GM23338 (cell line): ENCODE results near the gene NADK2.

Experiments used
- CREB1 ChIP-seq: fragments of 250-450 bp; sonication (Bioruptor Pico); IDR thresholded peaks from 2 replicates; pipeline ENCODE4 v1.5.0; 2020; ENCODE audit warnings: low read depth, mild to moderate bottlenecking, moderate library complexity
- EZH2 ChIP-seq: fragments of 200-600 bp; sonication (generic); IDR thresholded peaks from one replicate; pipeline ENCODE4 v1.8.0; 2017; ENCODE audit warnings: antibody characterized with exemption, mild to moderate bottlenecking, low read depth; ENCODE audit not compliant: unreplicated experiment
- EZH2phosphoT487 ChIP-seq: fragments of 200-600 bp; sonication (generic); IDR thresholded peaks from one replicate; pipeline ENCODE4 v1.8.1; 2018; ENCODE audit warnings: antibody characterized with exemption; ENCODE audit not compliant: unreplicated experiment
- JUNB ChIP-seq: IDR thresholded peaks from one replicate; pipeline ENCODE4 v1.6.1; 2016; ENCODE audit warnings: antibody characterized with exemption; ENCODE audit not compliant: unreplicated experiment
- NANOG ChIP-seq: IDR thresholded peaks from 2 replicates; pipeline ENCODE4 v1.6.1; 2016; ENCODE audit warnings: antibody characterized with exemption, borderline replicate concordance
- POLR2AphosphoS5 ChIP-seq: IDR thresholded peaks from 2 replicates; pipeline ENCODE4 v1.6.1; 2016; ENCODE audit warnings: antibody characterized with exemption, low read depth
- STAT1 ChIP-seq: IDR thresholded peaks from one replicate; pipeline ENCODE4 v1.6.1; 2016; ENCODE audit warnings: antibody characterized with exemption; ENCODE audit not compliant: unreplicated experiment
- TF ChIP-seq, protein P1 (sequence below), 2 experiments: fragments of 200-600 bp in 1 of 2; sonication (generic) in 1 of 2; conservative IDR thresholded peaks; 2 replicates each; pipeline versions ENCODE4 v1.5.1 to v1.6.1; 2016 to 2017; ENCODE audit warnings: antibody characterized with exemption in 2 of 2, low read depth in 2 of 2, mild to moderate bottlenecking in 2 of 2, moderate library complexity in 1 of 2
- TF ChIP-seq, protein P2 (sequence below): IDR thresholded peaks from one replicate; pipeline ENCODE4 v1.6.1; 2018; ENCODE audit warnings: antibody characterized with exemption; ENCODE audit not compliant: unreplicated experiment
- TF ChIP-seq, protein P3 (sequence below): IDR thresholded peaks from 2 replicates; pipeline ENCODE4 v1.6.1; 2016; ENCODE audit warnings: antibody characterized with exemption

GRCh38 chr5:36156121-36156601 lies 85.6 kb downstream of the NADK2 start:
- TF ChIP-seq, protein P1, sequence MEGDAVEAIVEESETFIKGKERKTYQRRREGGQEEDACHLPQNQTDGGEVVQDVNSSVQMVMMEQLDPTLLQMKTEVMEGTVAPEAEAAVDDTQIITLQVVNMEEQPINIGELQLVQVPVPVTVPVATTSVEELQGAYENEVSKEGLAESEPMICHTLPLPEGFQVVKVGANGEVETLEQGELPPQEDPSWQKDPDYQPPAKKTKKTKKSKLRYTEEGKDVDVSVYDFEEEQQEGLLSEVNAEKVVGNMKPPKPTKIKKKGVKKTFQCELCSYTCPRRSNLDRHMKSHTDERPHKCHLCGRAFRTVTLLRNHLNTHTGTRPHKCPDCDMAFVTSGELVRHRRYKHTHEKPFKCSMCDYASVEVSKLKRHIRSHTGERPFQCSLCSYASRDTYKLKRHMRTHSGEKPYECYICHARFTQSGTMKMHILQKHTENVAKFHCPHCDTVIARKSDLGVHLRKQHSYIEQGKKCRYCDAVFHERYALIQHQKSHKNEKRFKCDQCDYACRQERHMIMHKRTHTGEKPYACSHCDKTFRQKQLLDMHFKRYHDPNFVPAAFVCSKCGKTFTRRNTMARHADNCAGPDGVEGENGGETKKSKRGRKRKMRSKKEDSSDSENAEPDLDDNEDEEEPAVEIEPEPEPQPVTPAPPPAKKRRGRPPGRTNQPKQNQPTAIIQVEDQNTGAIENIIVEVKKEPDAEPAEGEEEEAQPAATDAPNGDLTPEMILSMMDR (conservative IDR thresholded peaks at IDR 0.05; ENCODE audit: low read depth in 2 of 2): no peak
- TF ChIP-seq, protein P2, sequence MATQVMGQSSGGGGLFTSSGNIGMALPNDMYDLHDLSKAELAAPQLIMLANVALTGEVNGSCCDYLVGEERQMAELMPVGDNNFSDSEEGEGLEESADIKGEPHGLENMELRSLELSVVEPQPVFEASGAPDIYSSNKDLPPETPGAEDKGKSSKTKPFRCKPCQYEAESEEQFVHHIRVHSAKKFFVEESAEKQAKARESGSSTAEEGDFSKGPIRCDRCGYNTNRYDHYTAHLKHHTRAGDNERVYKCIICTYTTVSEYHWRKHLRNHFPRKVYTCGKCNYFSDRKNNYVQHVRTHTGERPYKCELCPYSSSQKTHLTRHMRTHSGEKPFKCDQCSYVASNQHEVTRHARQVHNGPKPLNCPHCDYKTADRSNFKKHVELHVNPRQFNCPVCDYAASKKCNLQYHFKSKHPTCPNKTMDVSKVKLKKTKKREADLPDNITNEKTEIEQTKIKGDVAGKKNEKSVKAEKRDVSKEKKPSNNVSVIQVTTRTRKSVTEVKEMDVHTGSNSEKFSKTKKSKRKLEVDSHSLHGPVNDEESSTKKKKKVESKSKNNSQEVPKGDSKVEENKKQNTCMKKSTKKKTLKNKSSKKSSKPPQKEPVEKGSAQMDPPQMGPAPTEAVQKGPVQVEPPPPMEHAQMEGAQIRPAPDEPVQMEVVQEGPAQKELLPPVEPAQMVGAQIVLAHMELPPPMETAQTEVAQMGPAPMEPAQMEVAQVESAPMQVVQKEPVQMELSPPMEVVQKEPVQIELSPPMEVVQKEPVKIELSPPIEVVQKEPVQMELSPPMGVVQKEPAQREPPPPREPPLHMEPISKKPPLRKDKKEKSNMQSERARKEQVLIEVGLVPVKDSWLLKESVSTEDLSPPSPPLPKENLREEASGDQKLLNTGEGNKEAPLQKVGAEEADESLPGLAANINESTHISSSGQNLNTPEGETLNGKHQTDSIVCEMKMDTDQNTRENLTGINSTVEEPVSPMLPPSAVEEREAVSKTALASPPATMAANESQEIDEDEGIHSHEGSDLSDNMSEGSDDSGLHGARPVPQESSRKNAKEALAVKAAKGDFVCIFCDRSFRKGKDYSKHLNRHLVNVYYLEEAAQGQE: no peak
- TF ChIP-seq JUNB: no peak
- TF ChIP-seq EZH2: no peak
- TF ChIP-seq POLR2AphosphoS5: no peak
- TF ChIP-seq EZH2phosphoT487: no peak
- TF ChIP-seq, protein P3, sequence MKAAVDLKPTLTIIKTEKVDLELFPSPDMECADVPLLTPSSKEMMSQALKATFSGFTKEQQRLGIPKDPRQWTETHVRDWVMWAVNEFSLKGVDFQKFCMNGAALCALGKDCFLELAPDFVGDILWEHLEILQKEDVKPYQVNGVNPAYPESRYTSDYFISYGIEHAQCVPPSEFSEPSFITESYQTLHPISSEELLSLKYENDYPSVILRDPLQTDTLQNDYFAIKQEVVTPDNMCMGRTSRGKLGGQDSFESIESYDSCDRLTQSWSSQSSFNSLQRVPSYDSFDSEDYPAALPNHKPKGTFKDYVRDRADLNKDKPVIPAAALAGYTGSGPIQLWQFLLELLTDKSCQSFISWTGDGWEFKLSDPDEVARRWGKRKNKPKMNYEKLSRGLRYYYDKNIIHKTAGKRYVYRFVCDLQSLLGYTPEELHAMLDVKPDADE: no peak
- TF ChIP-seq CREB1 (CRISPR knock-in tag): no peak
- TF ChIP-seq NANOG: no peak
- no peak for TF ChIP-seq STAT1
